K562 treated with DMSO at 1 percent for 4 hours (cell line): ENCODE data around the gene TPSD1. TPM values are rescaled to one million over a fixed set of nuclear protein-coding genes. Genes with fewer than 3 reads are reported as not detected.

Experiments
- total RNA-seq: library from RNA; unstranded; fragments of 300-600 nt; gene quantifications from 2 replicates; pipeline ENCODE4 v1.2.3, GENCODE V29; 2022; ENCODE audit not compliant: insufficient read depth

Gene TPSD1
- not detected in 2 replicates for total RNA-seq

DNA sequence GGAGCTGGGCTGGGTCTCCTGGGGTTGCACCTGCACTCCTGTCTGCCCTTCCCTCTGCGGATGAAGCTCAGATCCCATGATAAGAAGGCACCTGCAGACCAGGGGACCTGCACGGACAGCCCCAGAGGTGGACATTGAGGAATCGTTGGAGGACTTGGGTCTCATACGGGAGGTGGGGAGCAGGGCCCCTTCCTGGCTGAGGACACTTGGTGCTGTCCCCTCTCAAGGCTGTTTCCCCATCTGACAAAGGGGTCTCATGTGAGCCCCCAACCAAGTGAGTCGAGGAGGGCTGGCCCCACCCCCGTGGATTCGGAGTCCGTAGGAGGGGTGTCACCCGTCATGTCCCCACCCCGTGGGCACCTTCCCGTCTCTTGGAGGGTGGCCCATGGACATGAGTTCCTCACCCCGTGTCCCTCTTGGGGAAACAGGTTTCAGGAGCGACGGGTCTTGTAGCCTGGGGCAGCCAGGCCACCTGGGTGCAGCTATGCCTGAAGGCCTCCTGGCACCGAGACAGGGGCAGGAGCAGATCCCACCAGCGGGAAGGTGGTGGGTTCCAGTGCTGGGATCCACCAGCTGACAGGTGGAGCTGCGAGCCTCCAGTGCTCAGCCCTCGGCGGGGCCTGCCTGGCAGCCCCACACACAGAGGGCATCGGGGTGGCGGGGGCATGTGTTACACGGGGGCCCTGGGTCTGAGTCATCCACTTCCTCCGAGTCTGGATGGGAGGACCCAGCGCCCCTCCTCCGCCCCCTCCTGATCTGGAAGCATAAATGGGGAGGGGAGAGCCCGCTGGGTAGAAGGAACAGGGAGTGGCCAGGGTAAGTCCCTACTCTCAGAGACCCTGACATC, at the start of gene TPSD1:
TPSD1 (plus strand) TSS at position 794 of the 847 bp plus-strand sequence. CDS start 212 bp downstream, outside the sequence.

DNA sequence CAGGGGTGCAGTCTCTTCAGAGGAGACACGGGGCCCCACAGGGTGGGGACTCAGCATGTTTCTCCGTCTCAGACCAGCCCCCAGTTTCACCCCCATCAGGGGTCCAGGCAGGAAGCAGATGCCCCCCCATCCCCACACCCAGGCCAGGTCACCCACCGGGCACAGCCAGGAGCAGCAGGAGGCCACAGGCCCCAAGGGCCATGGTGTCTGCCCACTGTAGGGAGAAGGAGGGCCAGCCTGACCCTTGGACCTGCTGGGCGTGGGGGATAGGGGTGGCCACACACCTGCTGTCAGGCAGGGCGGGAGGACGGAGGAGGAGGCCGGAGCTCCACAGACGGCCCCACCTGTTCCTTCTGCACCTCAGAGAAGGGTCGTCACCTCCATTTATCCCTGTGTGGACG, 30.8 kb upstream of the TPSD1 start, which contains the start of gene TPSG1:
TPSG1 (minus strand) TSS at position 218 of the 401 bp plus-strand sequence; CDS start at position 202, 16 bp downstream.

DNA sequence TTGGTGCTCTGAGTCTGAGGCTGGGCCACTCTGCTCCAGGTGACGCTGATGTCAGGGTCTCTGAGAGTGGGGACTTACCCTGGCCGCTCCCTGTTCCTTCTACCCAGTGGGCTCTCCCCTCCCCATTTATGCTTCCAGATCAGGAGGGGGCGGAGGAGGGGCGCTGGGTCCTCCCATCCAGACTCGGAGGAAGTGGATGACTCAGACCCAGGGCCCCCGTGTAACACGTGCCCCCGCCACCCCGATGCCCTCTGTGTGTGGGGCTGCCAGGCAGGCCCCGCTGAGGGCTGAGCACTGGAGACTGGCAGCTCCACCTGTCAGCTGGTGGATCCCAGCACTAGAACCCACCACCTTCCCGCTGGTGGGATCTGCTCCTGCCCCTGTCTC, 25.8 kb upstream of the TPSD1 start, which contains the start of gene TPSB2:
TPSB2 (minus strand) TSS at position 101 of the 387 bp plus-strand sequence. CDS start 233 bp downstream, outside the sequence.

DNA sequence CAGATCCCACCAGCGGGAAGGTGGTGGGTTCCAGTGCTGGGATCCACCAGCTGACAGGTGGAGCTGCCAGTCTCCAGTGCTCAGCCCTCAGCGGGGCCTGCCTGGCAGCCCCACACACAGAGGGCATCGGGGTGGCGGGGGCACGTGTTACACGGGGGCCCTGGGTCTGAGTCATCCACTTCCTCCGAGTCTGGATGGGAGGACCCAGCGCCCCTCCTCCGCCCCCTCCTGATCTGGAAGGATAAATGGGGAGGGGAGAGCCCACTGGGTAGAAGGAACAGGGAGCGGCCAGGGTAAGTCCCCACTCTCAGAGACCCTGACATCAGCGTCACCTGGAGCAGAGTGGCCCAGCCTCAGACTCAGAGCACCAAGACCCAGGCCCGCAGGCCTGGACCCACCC, 15.4 kb upstream of the TPSD1 start, which contains the start of gene TPSAB1:
TPSAB1 (plus strand) TSS at position 270 of the 400 bp plus-strand sequence. CDS start 234 bp downstream, outside the sequence.

Other genes starting within 250 kb of the TPSD1 start
- not detected in 2 replicates for gene SSTR5, start 183.3 kb upstream of the TPSD1 start, total RNA-seq
- gene C1QTNF8, start 159.8 kb upstream of the TPSD1 start, total RNA-seq, result not detected in 2 replicates
- gene CACNA1H, start 103.0 kb upstream of the TPSD1 start, total RNA-seq, result 0.30 TPM in 1 of 2 replicates, not detected in the other
- gene TPSG1, start 30.8 kb upstream of the TPSD1 start, total RNA-seq, result not detected in 2 replicates
- not detected in 2 replicates for gene TPSB2, start 25.9 kb upstream of the TPSD1 start, total RNA-seq
- gene TPSAB1, start 15.4 kb upstream of the TPSD1 start, total RNA-seq, result not detected in 2 replicates
- 70.3 and 70.7 TPM in 2 replicates for gene UBE2I, start 53.6 kb downstream of the TPSD1 start, total RNA-seq
- 7.1 and 9.3 TPM in 2 replicates for gene BAIAP3, start 77.6 kb downstream of the TPSD1 start, total RNA-seq
- 58.6 and 74.0 TPM in 2 replicates for gene TSR3, start 95.8 kb downstream of the TPSD1 start, total RNA-seq
- gene GNPTG, start 95.9 kb downstream of the TPSD1 start, total RNA-seq, result 25.5 and 25.7 TPM in 2 replicates
- 23.3 and 28.4 TPM in 2 replicates for gene UNKL, start 158.6 kb downstream of the TPSD1 start, total RNA-seq
- gene UQCC4, start 164.7 kb downstream of the TPSD1 start, total RNA-seq, result 20.7 TPM in 2 replicates
- gene PERCC1, start 175.0 kb downstream of the TPSD1 start, total RNA-seq, result not detected in 2 replicates
- 0.69 TPM in 1 of 2 replicates, not detected in the other for gene CCDC154, start 188.5 kb downstream of the TPSD1 start, total RNA-seq
- gene CLCN7, start 219.0 kb downstream of the TPSD1 start, total RNA-seq, result 145 and 149 TPM in 2 replicates
- not detected in 2 replicates for gene PTX4, start 232.9 kb downstream of the TPSD1 start, total RNA-seq
- gene TELO2, start 237.3 kb downstream of the TPSD1 start, total RNA-seq, result 40.1 and 48.0 TPM in 2 replicates